ENCODE measurements around the gene PLEKHM1. TPM values are rescaled to one million over a fixed set of nuclear protein-coding genes. Genes with fewer than 3 reads are reported as not detected.
A peak's percentile ranks its signal among the peaks of the same experiment; 100 is the strongest.
"Not testable (repeated sequence)": the region's sequence is repeated elsewhere in the genome, so short reads cannot be mapped to it uniquely, and the experiment has no call there.

Gene PLEKHM1
- total and polyA plus RNA-seq, 2 of the 13 experiments (the other 11 are each of a cell fraction or from before 2014, with no cell fraction given): 7.6 to 13.5 TPM

GRCh38 chr17:45490198-45490597 lies 323 bp downstream of the PLEKHM1 start:
- Histone ChIP-seq H3K4me3 (replicated peaks in 1 of 3; ENCODE audit: insufficient read depth in 1 of 3, low read depth in 2 of 3, low read length in 3 of 3) (peak overlapping the region; percentile 75 to 87 (median 80); a peak in 5 of 6 replicates), H3K4me2 (ENCODE audit: low read depth, low read length) (peak overlapping the region; percentile 86), H3K4me1 (ENCODE audit: insufficient read depth, low read length) (peaks cover 23% of the 10 kb centered on the region), H3K9ac (ENCODE audit: insufficient read depth, low read depth, low read length) (peak overlapping the region; percentile 71)
- POLR2A ChIA-PET; FAIRE-seq; H2AFZ ChIP-seq (ENCODE audit: low read length); DNase-seq (ENCODE audit: low spot score); H3K36me3 ChIP-seq (replicated peaks in 1 of 2; ENCODE audit: control insufficient read depth in 1 of 2, insufficient read depth in 2 of 2, low read length in 2 of 2); H3K27me3 ChIP-seq (ENCODE audit: control insufficient read depth in 1 of 2, insufficient read depth in 2 of 2, low read length in 2 of 2); BruUV-seq (replicated peaks); in situ Hi-C loops (cut with HindIII; ENCODE audit: extremely low pct_ligation_motif_present, low pct_unique_long_range_greater_than_20kb); H3K27ac ChIP-seq (ENCODE audit: extremely low read length, insufficient read depth, low read length); H4K20me1 ChIP-seq (ENCODE audit: insufficient read depth, low read length); intact Hi-C loops (cut with micrococcal nuclease; ENCODE audit: unreplicated experiment); H3K9me3 ChIP-seq (ENCODE audit: low read length); CTCF ChIA-PET (ENCODE audit: low intra/inter-chr PET ratio, low total read pairs); H3K79me2 ChIP-seq (ENCODE audit: insufficient read depth, low read length): not testable (repeated sequence)
- under 1% methylated on average over 23 of the region's 30 CpGs for WGBS (ENCODE audit: low lambda C conversion rate)
- TF ChIP-seq, protein P1, sequence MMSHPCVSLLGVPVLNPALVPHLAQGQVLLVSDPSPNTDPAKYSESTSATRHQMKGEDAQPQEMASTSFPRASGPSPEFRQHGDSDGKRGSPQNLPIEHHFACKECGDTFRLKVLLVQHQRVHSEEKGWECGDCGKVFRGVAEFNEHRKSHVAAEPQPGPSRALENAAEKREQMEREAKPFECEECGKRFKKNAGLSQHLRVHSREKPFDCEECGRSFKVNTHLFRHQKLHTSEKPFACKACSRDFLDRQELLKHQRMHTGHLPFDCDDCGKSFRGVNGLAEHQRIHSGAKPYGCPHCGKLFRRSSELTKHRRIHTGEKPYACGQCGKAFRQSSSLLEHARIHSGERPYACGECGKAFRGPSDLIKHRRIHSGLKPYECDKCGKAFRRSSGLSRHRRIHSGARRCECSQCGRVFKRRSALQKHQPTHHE (CRISPR knock-in tag; IDR thresholded peaks at IDR 0.05; ENCODE audit: borderline replicate concordance): peak; percentile 58; the same call in 1 of the 2 replicates
- TF ChIP-seq ZFP90 (CRISPR knock-in tag; IDR thresholded peaks at IDR 0.05; ENCODE audit: borderline replicate concordance): peak; percentile 61; the same call in 1 of the 2 replicates
- TF ChIP-seq E2F5 (CRISPR knock-in tag; conservative IDR thresholded peaks at IDR 0.05): 0 out of 2 replicates have a peak, but pooled peaks have one; percentile 28
- 0 out of 2 replicates have a peak, but pooled peaks have one; percentile 43 for TF ChIP-seq ATAD3A (CRISPR knock-in tag; IDR thresholded peaks at IDR 0.05)
- ATAC-seq: peak; percentile 52

DNA sequence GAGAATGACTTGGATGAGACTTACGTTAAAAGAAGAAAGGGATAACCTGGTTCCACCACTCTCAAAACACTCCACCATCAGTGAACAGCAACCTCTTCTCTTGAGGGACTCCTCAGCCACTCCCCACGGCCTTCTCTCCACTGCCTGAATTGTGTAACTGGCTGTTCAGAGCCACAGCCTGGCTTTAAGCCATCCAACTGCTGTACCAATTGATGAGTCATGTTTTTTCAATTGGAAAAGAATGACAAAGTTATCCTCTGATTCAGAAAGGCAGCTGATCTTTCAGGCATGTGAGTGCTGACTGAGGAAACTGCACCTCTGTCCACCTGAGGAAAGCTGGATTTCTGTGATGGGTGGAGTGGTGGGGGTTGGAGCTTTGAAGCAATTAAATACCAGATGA lies 2.8 kb downstream of the PLEKHM1 start:
- H3K9me3 ChIP-seq (ENCODE audit: low read length); POLR2A ChIA-PET; BruUV-seq (replicated peaks); H3K36me3 ChIP-seq (replicated peaks in 1 of 2; ENCODE audit: control insufficient read depth in 1 of 2, insufficient read depth in 2 of 2, low read length in 2 of 2); H3K4me2 ChIP-seq (ENCODE audit: low read depth, low read length); H4K20me1 ChIP-seq (ENCODE audit: insufficient read depth, low read length); H3K27ac ChIP-seq (ENCODE audit: extremely low read length, insufficient read depth, low read length); CTCF ChIA-PET (ENCODE audit: low intra/inter-chr PET ratio, low total read pairs); H3K9ac ChIP-seq (ENCODE audit: insufficient read depth, low read depth, low read length); H3K27me3 ChIP-seq (ENCODE audit: control insufficient read depth in 1 of 2, insufficient read depth in 2 of 2, low read length in 2 of 2); H3K4me3 ChIP-seq (replicated peaks in 1 of 3; ENCODE audit: insufficient read depth in 1 of 3, low read depth in 2 of 3, low read length in 3 of 3); intact Hi-C loops (cut with micrococcal nuclease; ENCODE audit: unreplicated experiment); in situ Hi-C loops (cut with HindIII; ENCODE audit: extremely low pct_ligation_motif_present, low pct_unique_long_range_greater_than_20kb); H2AFZ ChIP-seq (ENCODE audit: low read length); H3K79me2 ChIP-seq (ENCODE audit: insufficient read depth, low read length); ATAC-seq; FAIRE-seq; TF ChIP-seq CREB1 (CRISPR knock-in tag; IDR thresholded peaks at IDR 0.05): not testable (repeated sequence)
- TF ChIP-seq FOSL2 (CRISPR knock-in tag; IDR thresholded peaks at IDR 0.05) (peak; percentile 92), GATAD2A (CRISPR knock-in tag; IDR thresholded peaks at IDR 0.05) (peak; percentile 30; the same call in 1 of the 2 replicates), CEBPB (IDR thresholded peaks at IDR 0.05; ENCODE audit: borderline replicate concordance, low read depth, low read length) (peak; percentile 46; the same call in 1 of the 2 replicates), CEBPG (CRISPR knock-in tag; IDR thresholded peaks at IDR 0.05) (peak; percentile 67), SAP130 (CRISPR knock-in tag; IDR thresholded peaks at IDR 0.05; ENCODE audit: low read depth) (peak; percentile 85), NFE2L2 (IDR thresholded peaks at IDR 0.05; ENCODE audit: low read length) (peak; percentile 87), MAFF (IDR thresholded peaks at IDR 0.05; ENCODE audit: low read depth, low read length) (peak; percentile 79), MAFK (conservative IDR thresholded peaks at IDR 0.05 in 1 of 2, IDR thresholded peaks at IDR 0.05 in 1 of 2; ENCODE audit: low read length in 2 of 2) (peak; percentile 74 to 86), CREB1 (IDR thresholded peaks at IDR 0.05) (peak; percentile 45; the same call in 1 of the 2 replicates)
- TF ChIP-seq, protein P2, sequence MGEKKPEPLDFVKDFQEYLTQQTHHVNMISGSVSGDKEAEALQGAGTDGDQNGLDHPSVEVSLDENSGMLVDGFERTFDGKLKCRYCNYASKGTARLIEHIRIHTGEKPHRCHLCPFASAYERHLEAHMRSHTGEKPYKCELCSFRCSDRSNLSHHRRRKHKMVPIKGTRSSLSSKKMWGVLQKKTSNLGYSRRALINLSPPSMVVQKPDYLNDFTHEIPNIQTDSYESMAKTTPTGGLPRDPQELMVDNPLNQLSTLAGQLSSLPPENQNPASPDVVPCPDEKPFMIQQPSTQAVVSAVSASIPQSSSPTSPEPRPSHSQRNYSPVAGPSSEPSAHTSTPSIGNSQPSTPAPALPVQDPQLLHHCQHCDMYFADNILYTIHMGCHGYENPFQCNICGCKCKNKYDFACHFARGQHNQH (CRISPR knock-in tag; IDR thresholded peaks at IDR 0.05): 0 out of 2 replicates have a peak, but pooled peaks have one; percentile 23
- WGBS (ENCODE audit: low lambda C conversion rate): 67% methylated on average over 2 of the region's 2 CpGs
- H3K4me1 ChIP-seq (ENCODE audit: insufficient read depth, low read length): peaks cover 18% of the 10 kb centered on the region
- peak; percentile 67 for DNase-seq (ENCODE audit: low spot score)
